Cardiac muscle cell (in vitro differentiated cells and primary cell): ENCODE data around the gene USF2. TPM values are rescaled to one million over a fixed set of nuclear protein-coding genes. Genes with fewer than 3 reads are reported as not detected.

Experiments used
- DNase-seq, 2 donors: peaks; one replicate each; pipeline versions ENCODE4 v3.0.0 to v3.0.0-alpha.2; 2010 to 2017; ENCODE audit warnings: low read depth in 1 of 2, low spot score in 1 of 2
- H3K27ac ChIP-seq: fragments of 200-600 bp; sonication (generic); 2 replicates; pipeline ENCODE4 v1.5.1; 2016
- H3K27me3 ChIP-seq: fragments of 200-600 bp; sonication (generic); 2 replicates; pipeline ENCODE4 v1.6.0; 2016; ENCODE audit warnings: control low read depth
- H3K36me3 ChIP-seq: fragments of 200-600 bp; sonication (generic); 2 replicates; pipeline ENCODE4 v1.5.1; 2016; ENCODE audit warnings: control low read depth
- H3K4me1 ChIP-seq: fragments of 200-600 bp; sonication (generic); 2 replicates; pipeline ENCODE4 v1.8.1; 2017; ENCODE audit warnings: low read depth, mild to moderate bottlenecking, mixed run types
- H3K4me3 ChIP-seq: fragments of 200-600 bp; sonication (generic); 2 replicates; pipeline ENCODE4 v1.5.1; 2016; ENCODE audit warnings: mild to moderate bottlenecking
- H3K9me3 ChIP-seq: fragments of 200-600 bp; sonication (generic); 2 replicates; pipeline ENCODE4 v1.5.1; 2017; ENCODE audit warnings: low read depth, mild to moderate bottlenecking, control low read depth
- CTCF ChIP-seq: IDR thresholded peaks from 2 replicates; pipeline ENCODE4 v1.5.1; 2012; ENCODE audit warnings: low read depth, mild to moderate bottlenecking, low read length
- polyA plus RNA-seq: library from polyadenylated mRNA; unstranded; fragments of >200 nt; fragmentation: Nextera tagmentation; extraction: Ambion mirVana; gene quantifications from 2 replicates; pipeline ENCODE4 v1.2.1, GENCODE V29; 2016
- total RNA-seq: library from RNA; depleted of rRNA; stranded (reverse); fragments of >200 nt; gene quantifications from 2 replicates; pipeline ENCODE4 v1.2.3, GENCODE V29; 2016

USF2 gene
- total and polyA plus RNA-seq, 2 experiments from 2014 or later: 31.7 to 235 TPM

- Histone ChIP-seq H3K27me3 (no peaks in the 10 kb centered on the region), H3K27ac (peak overlapping the region; percentile 23), H3K9me3 (no peaks in the 10 kb centered on the region), H3K4me3 (peak overlapping the region; percentile 97), H3K36me3 (peaks cover 15% of the 10 kb centered on the region), H3K4me1 (peaks cover 6% of the 10 kb centered on the region)
- TF ChIP-seq CTCF: no peak
- DNase-seq: no peak
These were observed 2.0 kb upstream of the USF2 start for GRCh38 chr19:35266520-35267352.

GRCh38 chr19:35267353-35267817 is 1.4 kb upstream of the USF2 start:
- DNase-seq: no peak
- Histone ChIP-seq H3K36me3 (peaks cover 17% of the 10 kb centered on the region), H3K4me3 (peak overlapping the region; percentile 97), H3K4me1 (peaks cover 6% of the 10 kb centered on the region), H3K27me3 (no peaks in the 10 kb centered on the region), H3K9me3 (no peaks in the 10 kb centered on the region), H3K27ac (peak overlapping the region; percentile 79)
- TF ChIP-seq CTCF: no peak

- no peak for TF ChIP-seq CTCF
- Histone ChIP-seq H3K27me3 (no peaks in the 10 kb centered on the region), H3K9me3 (no peaks in the 10 kb centered on the region), H3K27ac (peak overlapping the region; percentile 96), H3K4me3 (peak overlapping the region; percentile 97), H3K4me1 (peaks cover 6% of the 10 kb centered on the region), H3K36me3 (peaks cover 17% of the 10 kb centered on the region)
- DNase-seq: peak; percentile 78 to 80
These were observed 785 bp upstream of the USF2 start for GRCh38 chr19:35267818-35268535.

- peaks cover 17% of the 10 kb centered on the region for H3K36me3 ChIP-seq
- peaks cover 6% of the 10 kb centered on the region for H3K4me1 ChIP-seq
- peak; percentile 89 to 91 for DNase-seq
- peak; percentile 44 for TF ChIP-seq CTCF
- peak overlapping the region; percentile 96 for H3K27ac ChIP-seq
- H3K27me3 ChIP-seq: no peaks in the 10 kb centered on the region
- peak overlapping the region; percentile 95 for H3K4me3 ChIP-seq
- H3K9me3 ChIP-seq: no peaks in the 10 kb centered on the region
These were observed 816 bp downstream of the USF2 start for GRCh38 chr19:35269438-35270117.

GRCh38 chr19:35270381-35270811 is 1.6 kb downstream of the USF2 start:
- Histone ChIP-seq H3K27me3 (no peaks in the 10 kb centered on the region), H3K4me1 (peaks cover 6% of the 10 kb centered on the region), H3K36me3 (peaks cover 23% of the 10 kb centered on the region), H3K4me3 (no peak overlapping the region), H3K27ac (no peak overlapping the region), H3K9me3 (no peaks in the 10 kb centered on the region)
- DNase-seq: no peak
- no peak for TF ChIP-seq CTCF
